GM12801 (cell line): Measurements from ENCODE around the gene RAB18.

Experiments used
- TF ChIP-seq, protein P1 (sequence below): IDR thresholded peaks from one replicate; pipeline ENCODE4 v1.5.1; 2011; ENCODE audit warnings: control low read depth; ENCODE audit not compliant: insufficient read length; ENCODE audit errors: extremely low read depth

Gene RAB18

DNA sequence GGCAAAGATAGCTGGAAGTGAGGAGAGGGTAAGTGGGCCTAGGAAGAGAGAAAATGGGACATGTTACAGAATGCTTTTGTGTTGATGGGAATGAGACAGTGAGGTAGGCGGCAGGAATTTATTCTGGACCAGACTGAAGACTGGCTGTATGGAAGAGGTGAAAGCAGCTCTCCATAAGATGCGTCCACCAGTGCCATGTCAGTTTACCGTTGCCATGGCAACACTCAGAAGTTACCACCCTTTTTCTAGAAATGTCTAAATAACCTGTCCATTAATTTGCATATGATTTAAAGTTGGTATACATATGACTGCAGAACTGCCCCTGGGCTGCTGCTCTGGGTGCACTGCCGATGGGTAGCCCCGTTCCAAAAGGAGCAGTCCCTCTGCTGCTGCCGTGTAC, 46.7 kb downstream of the RAB18 start:
- TF ChIP-seq, protein P1, sequence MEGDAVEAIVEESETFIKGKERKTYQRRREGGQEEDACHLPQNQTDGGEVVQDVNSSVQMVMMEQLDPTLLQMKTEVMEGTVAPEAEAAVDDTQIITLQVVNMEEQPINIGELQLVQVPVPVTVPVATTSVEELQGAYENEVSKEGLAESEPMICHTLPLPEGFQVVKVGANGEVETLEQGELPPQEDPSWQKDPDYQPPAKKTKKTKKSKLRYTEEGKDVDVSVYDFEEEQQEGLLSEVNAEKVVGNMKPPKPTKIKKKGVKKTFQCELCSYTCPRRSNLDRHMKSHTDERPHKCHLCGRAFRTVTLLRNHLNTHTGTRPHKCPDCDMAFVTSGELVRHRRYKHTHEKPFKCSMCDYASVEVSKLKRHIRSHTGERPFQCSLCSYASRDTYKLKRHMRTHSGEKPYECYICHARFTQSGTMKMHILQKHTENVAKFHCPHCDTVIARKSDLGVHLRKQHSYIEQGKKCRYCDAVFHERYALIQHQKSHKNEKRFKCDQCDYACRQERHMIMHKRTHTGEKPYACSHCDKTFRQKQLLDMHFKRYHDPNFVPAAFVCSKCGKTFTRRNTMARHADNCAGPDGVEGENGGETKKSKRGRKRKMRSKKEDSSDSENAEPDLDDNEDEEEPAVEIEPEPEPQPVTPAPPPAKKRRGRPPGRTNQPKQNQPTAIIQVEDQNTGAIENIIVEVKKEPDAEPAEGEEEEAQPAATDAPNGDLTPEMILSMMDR: no peak

DNA sequence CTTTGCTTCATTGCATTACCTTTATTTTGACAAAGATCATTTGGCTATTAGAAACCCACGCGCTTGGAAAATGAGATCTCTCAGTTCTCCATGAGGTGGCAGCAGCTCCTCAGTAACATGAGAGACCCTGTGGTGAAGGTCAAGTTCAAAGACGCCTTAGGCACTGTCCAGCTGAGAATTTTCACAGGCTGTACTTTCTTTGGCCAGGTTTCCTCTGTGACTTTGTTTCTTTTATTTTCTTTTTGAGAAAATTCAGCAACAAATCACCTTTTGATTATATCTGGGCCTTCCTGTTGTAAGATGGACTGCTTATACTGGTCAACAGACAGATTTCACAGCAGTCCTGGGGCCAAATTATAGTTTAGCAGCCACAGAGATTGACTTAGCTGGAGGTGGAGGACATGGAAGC, 54.5 kb downstream of the RAB18 start:
- TF ChIP-seq, protein P1: no peak

DNA sequence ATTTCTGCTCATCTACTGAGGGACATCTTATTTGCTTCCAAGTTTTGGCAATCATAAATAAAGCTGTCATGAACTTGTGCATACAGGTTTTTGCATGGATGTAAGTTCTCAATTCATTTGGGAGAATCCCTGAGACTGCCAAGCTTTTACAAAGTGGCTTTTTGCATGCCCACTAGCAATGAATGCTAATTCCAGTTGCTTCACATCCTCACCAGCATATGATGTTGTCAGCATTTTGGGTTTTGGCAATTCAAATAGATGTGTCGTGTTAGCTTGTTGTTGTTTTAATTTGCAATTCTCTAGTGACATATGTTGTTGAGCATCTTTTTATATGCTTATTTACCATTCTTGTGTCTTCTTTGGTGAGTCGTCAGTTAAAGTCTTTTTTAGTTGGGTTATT, 57.2 kb downstream of the RAB18 start:
- TF ChIP-seq, protein P1: no peak

DNA sequence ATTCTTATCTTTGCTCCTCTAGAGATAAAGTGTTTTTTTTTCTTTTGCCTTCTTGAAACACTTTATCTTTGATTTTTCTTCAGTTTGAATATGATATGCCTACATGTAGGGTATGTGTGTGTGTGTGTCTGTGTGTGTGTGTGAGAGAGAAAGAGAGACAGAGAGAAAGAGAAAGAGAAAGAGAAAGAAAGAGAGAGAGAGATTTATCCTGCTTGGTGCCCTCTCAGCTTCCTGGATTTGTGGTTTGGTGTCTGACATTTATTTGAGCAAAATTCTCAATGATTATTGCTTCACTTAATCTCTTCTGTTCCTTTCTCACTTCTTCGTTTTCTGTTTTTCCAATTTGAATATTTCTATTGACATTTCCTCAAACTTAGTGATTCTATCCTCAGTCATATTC, 60.3 kb downstream of the RAB18 start:
- TF ChIP-seq, protein P1: no peak

DNA sequence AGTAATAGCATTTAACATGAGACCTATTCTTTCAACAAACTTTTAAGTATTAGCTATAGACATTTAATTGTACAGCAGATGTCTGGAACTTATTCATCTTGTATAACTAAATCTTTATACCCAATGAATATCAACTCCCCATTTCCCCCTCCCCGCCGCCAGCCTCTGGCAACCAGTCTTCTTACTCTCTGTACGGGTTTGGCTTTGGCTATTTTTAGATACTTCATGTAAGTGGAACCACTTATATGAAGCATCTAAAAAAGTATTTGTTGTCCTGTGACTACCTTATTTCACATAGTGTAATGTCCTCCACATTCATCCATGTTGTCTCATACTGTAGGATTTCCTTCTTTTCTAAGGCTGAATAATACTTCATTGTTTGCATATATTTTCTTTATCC, 60.8 kb downstream of the RAB18 start:
- TF ChIP-seq, protein P1: no peak

DNA sequence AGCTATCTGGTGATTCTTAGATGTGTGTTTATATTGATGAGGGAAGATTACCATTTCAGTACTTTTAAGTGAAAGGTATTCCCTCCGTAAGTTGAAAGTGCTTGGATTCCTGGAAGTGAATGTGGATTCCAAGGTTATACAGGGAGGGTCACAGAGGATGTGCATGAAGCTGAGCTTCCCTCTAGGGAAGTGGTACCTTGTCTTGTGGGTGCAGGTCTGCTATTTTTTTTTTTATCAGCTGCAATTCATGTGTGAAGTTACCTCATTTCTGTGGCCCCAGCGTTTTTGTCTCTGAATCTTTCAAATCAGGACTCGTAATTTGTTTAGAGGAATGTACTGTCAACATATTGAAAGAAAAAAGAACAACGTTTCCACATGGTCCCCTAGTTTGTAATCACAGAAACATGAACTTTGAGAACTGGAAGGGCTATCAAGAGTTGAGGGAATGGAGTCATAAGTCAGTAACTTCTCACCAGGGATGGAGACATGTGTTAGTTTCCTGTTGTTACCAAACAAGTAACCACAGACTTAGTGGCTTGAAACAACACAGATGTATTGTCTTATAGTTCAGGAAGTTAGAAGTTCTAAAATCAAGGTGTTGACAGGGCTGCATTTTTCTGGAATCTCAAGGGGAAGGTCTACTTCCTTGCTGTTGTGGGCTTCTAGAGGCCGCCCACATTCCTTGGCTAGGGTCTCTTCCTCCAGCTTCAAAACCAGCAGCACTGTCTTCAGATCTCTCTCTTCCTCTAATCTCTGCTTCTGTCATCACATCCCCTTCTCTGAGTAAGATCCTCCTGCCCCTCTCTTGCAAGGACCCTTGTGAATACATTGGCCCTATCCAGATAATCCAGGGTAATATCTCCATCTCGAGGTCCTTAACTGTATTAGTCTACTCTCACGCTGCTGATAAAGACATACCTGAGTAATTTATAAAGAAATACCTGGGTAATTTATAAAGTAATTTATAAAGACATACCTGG, 64.4 kb downstream of the RAB18 start:
- TF ChIP-seq, protein P1: no peak

DNA sequence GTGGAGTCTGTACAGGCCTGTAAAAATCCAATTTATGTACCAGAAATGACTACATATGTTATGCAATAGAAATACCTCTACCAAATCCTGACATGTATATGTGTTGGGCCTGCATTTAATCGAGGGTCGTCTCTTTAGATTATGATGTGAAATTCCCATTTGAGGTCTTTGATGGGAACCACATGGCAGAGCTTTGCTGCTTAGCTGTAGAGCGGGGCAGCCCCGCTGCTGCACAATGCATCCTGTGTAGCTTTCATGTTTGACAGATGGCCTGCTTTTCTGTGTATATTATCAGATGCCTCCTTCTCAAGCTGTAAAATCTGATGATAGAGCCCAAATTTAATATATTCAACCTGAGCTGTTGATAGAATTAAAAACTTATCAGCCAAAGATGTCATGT, 65.8 kb downstream of the RAB18 start:
- TF ChIP-seq, protein P1: no peak
